HEK293T (cell line): ENCODE measurements around the gene ENHO.

Experiments used
- CTCF ChIA-PET: fragments of 350-600 bp; formaldehyde crosslinking; extraction: SDS; loops from one replicate; lab custom pipeline; 2021; ENCODE audit warnings: antibody characterized with exemption, inconsistent platforms; lab: Yijun Ruan, JAX
- POLR2A ChIA-PET: fragments of 350-600 bp; formaldehyde crosslinking; extraction: SDS; loops from one replicate; lab custom pipeline; 2020; ENCODE audit warnings: antibody characterized with exemption, inconsistent platforms; lab: Yijun Ruan, JAX
- DNase-seq: peaks from one replicate; pipeline ENCODE4 v3.0.0; 2012; ENCODE audit warnings: mixed read lengths; ENCODE audit errors: extremely low spot score
- ARNT ChIP-seq: fragments of 450-650 bp; IDR thresholded peaks from 2 replicates; pipeline ENCODE4 v1.6.1; 2017; ENCODE audit warnings: mild to moderate bottlenecking
- BHLHE40 ChIP-seq: fragments of 450-650 bp; IDR thresholded peaks from 2 replicates; pipeline ENCODE4 v1.6.1; 2016; ENCODE audit warnings: mild to moderate bottlenecking, moderate library complexity, borderline replicate concordance
- CTBP1 ChIP-seq: fragments of 450-650 bp; IDR thresholded peaks from 2 replicates; pipeline ENCODE4 v1.6.1; 2016; ENCODE audit warnings: borderline replicate concordance
- ELF4 ChIP-seq: fragments of 450-650 bp; IDR thresholded peaks from 2 replicates; pipeline ENCODE4 v1.6.1; 2017; ENCODE audit warnings: antibody characterized with exemption
- FOXA1 ChIP-seq: fragments of 450-650 bp; IDR thresholded peaks from 2 replicates; pipeline ENCODE4 v1.6.1; 2016; ENCODE audit warnings: mild to moderate bottlenecking
- FOXK2 ChIP-seq: fragments of 450-650 bp; IDR thresholded peaks from 2 replicates; pipeline ENCODE4 v1.6.1; 2016; ENCODE audit warnings: mild to moderate bottlenecking
- FOXM1 ChIP-seq: fragments of 450-650 bp; IDR thresholded peaks from 2 replicates; pipeline ENCODE4 v1.6.1; 2017; ENCODE audit warnings: mild to moderate bottlenecking, borderline replicate concordance
- HDGF ChIP-seq: fragments of 450-650 bp; IDR thresholded peaks from 2 replicates; pipeline ENCODE4 v1.6.1; 2017; ENCODE audit warnings: antibody characterized with exemption, borderline replicate concordance
- L3MBTL2 ChIP-seq: fragments of 450-650 bp; conservative IDR thresholded peaks from 2 replicates; pipeline ENCODE4 v1.6.1; 2016; ENCODE audit warnings: mild to moderate bottlenecking
- LEF1 ChIP-seq: fragments of 450-650 bp; IDR thresholded peaks from 2 replicates; pipeline ENCODE4 v1.6.1; 2017; ENCODE audit warnings: mild to moderate bottlenecking, borderline replicate concordance
- NFRKB ChIP-seq: fragments of 450-650 bp; IDR thresholded peaks from 2 replicates; pipeline ENCODE4 v1.6.1; 2016; ENCODE audit warnings: mild to moderate bottlenecking, moderate library complexity
- SP1 ChIP-seq: fragments of 450-650 bp; IDR thresholded peaks from 2 replicates; pipeline ENCODE4 v1.6.1; 2017
- SUZ12 ChIP-seq: fragments of 450-650 bp; IDR thresholded peaks from 2 replicates; pipeline ENCODE4 v1.6.1; 2016; ENCODE audit warnings: mild to moderate bottlenecking
- TARDBP ChIP-seq: fragments of 450-650 bp; IDR thresholded peaks from 2 replicates; pipeline ENCODE4 v1.6.1; 2016
- ZNF384 ChIP-seq: fragments of 450-650 bp; IDR thresholded peaks from 2 replicates; pipeline ENCODE4 v1.6.1; 2016
- TF ChIP-seq, protein P1 (sequence below): fragments of 450-650 bp; IDR thresholded peaks from 2 replicates; pipeline ENCODE4 v1.6.1; 2016

ENHO gene

DNA sequence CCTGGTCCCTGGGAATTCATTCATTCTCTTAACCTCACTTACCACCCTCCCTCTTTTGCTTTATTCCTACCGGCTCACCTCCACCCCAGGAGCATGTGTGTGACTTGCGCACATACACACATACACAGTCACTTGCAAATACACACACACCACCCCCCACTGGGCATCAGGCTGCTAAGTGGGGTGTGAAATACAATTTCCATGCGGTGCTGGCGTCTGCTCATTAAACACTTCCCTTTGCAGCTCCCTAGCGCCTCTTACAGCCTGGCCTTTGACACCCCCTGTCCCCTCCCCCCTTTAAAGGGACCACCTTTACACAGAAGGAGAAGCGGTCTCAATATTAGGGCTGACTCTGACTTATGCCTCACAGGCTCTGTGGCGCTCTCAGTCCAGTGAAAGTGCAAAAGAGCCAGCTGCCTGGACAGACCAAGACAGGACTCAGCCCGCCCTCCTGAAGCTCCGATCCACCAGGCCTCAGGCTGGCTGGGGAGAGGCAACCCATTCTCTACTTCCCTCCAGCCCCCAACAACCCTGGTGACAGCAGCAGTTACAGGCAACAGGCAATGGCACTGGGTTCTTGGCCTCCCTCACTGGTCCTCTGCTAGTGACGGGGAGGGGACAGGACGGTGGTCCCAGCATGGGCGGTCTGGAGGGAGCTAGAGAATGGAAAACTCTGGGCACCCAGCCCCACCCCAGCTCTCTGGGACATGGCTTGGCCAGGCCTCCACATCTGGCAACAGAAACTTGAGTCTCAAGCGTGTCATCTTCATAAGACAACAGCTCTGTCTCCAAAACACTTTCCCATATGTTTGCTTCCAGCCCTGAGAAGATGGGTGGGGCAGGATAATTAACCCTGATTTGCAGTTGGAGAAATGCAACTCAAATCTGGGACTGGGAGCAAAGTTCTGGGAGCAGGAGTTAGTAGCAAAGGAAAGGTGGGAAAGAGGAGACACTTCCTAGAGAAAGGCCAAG, 12.0 kb downstream of the ENHO start:
- no peak for DNase-seq
- CTCF ChIA-PET = interaction anchor here (1.0 to 1.4 kb wide), 2 partner anchors 107 kb away, joined by 3 to 4 read pairs; no protein-coding TSS in a partner anchor
- no peak for TF ChIP-seq BHLHE40
- no peak for TF ChIP-seq TARDBP
- TF ChIP-seq CTBP1 = no peak
- TF ChIP-seq SP1 = no peak
- no peak for TF ChIP-seq FOXA1
- TF ChIP-seq ELF4 = no peak
- TF ChIP-seq L3MBTL2 = no peak
- TF ChIP-seq, protein P1, sequence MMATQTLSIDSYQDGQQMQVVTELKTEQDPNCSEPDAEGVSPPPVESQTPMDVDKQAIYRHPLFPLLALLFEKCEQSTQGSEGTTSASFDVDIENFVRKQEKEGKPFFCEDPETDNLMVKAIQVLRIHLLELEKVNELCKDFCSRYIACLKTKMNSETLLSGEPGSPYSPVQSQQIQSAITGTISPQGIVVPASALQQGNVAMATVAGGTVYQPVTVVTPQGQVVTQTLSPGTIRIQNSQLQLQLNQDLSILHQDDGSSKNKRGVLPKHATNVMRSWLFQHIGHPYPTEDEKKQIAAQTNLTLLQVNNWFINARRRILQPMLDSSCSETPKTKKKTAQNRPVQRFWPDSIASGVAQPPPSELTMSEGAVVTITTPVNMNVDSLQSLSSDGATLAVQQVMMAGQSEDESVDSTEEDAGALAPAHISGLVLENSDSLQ = no peak
- no peak for TF ChIP-seq SUZ12
- no peak for TF ChIP-seq HDGF
- no peak for TF ChIP-seq LEF1
- TF ChIP-seq NFRKB = no peak
- TF ChIP-seq FOXK2 = no peak
- TF ChIP-seq ZNF384 = no peak
- no peak for TF ChIP-seq ARNT
- no peak for TF ChIP-seq FOXM1
- POLR2A ChIA-PET = interaction anchor here (0.8 to 1.2 kb wide), 3 partner anchors 9 to 22 kb away, joined by 3 to 4 read pairs (median 3); no protein-coding TSS in a partner anchor

DNA sequence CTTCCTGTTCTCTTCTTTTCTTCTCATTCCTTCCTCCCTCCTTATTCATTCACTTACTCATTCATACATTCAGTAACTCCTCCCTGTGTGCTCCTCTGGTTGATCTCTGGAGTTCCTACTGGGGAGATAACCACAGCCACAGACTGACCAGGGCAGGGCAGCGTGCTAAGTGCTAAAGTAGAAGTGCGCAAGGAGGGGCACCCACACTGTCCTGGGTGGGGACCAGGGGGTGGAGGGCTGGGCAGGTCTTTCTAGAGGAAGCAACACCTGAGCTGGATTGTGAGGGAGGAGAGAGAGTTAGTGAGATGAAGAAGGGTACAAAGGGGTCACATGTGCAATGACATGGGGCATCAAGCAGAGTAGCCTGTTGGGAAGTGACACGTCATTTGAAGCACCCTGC, 13.8 kb downstream of the ENHO start:
- TF ChIP-seq ZNF384 (no peak), LEF1 (no peak)
- POLR2A ChIA-PET = no interaction called here
- no peak for DNase-seq
- CTCF ChIA-PET = no interaction called here

DNA sequence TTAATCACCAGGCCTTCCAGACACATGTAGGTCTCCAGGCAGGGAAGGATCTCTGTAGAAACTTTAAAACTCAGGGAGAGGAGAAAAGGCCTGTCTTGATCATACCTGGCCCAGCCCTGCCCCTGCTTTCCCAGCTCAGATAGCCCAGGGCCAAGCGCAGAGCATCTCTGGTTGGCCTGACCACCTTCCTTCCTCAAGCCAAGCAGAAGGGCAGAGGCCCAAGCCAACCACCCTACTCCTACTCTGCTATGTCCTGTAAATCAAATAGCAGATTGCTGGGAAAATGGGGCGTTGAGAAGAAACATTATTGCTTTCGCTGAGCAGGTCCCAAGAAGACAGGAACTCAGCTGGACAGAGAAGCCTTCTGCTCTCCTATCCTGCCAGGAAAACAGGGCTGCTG, 14.3 kb downstream of the ENHO start:
- CTCF ChIA-PET = interaction anchor here (0.6 kb wide), 1 partner anchor 39 kb away, joined by 3 read pairs; no protein-coding TSS in a partner anchor
- no peak for DNase-seq
- POLR2A ChIA-PET = no interaction called here
- TF ChIP-seq CTBP1 (no peak), FOXK2 (no peak), SP1 (no peak), LEF1 (no peak), HDGF (no peak)
- TF ChIP-seq, protein P1 = no peak

DNA sequence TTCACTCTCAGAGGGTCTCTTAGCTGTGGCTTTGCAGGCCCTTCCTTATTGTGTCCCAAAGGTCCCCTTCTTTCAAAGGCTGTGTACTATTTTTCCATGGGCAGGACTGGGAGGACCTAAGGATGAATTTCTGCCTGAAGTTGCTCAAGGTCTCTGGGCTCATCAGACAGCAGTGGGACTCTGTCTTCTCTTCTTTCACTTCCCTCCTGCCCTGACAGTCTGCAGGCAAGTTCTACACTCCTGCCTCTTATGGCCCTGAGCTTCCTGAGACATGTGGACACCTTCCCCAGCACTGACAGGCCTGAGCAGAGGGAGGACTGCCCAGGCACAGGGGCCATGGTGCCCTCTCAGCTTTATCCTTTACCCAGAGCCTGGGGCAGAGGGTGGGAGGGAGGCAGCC, 14.8 kb downstream of the ENHO start:
- ChIA-PET POLR2A (no interaction called here), CTCF (interaction anchor here (0.6 kb wide), 1 partner anchor 40 kb away, joined by 3 read pairs; no protein-coding TSS in a partner anchor)
- DNase-seq = no peak
- TF ChIP-seq FOXK2 = no peak
- TF ChIP-seq ARNT = no peak
- no peak for TF ChIP-seq SUZ12
- TF ChIP-seq ZNF384 = no peak
- no peak for TF ChIP-seq NFRKB

DNA sequence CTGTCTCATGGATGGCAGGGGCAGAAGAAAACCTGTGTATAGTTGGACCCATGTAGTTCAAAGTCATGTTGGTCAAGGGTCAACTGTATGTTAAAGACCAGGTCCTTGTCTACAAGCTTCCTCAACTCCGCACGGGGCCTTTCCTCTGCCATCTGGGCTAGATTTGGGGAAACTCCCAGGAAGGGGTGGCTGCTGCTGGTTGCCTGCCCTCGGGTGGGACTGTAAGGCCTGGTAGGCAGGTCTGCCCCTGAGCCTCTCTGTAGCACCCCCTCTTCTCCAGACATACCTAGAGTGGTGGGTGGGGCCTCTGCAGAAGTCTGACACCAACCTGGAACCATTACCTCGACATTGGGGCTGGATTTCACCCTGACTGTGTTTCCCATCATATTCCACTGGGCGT, 15.2 kb downstream of the ENHO start:
- TF ChIP-seq CTBP1 = no peak
- no peak for TF ChIP-seq SUZ12
- no peak for TF ChIP-seq NFRKB
- no peak for TF ChIP-seq ELF4
- TF ChIP-seq BHLHE40 = no peak
- TF ChIP-seq FOXA1 = no peak
- TF ChIP-seq ARNT = no peak
- TF ChIP-seq, protein P1 = no peak
- TF ChIP-seq ZNF384 = no peak
- no peak for TF ChIP-seq FOXK2
- TF ChIP-seq SP1 = no peak
- no peak for TF ChIP-seq HDGF
- no peak for TF ChIP-seq TARDBP
- no peak for TF ChIP-seq LEF1
- TF ChIP-seq L3MBTL2 = no peak
- no peak for TF ChIP-seq FOXM1
- no peak for DNase-seq
- POLR2A ChIA-PET = no interaction called here
- CTCF ChIA-PET = no interaction called here

DNA sequence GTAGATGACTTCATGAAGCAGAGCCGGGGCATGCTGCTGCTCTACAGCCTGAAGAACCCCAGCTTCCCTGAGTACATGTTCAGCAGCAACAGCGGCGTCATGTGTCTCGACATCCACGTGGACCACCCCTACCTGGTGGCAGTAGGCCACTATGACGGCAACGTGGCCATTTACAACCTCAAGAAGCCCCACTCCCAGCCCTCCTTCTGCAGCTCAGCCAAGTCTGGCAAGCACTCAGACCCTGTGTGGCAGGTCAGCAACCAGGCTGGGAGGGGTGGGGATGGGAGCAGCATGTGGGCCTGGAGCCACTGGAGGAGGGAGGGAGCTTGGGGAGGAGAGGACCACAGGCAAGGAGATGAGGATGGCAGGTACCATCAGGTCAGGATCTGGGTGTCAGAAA, 16.2 kb downstream of the ENHO start:
- CTCF ChIA-PET = no interaction called here
- no peak for DNase-seq
- POLR2A ChIA-PET = no interaction called here
- no peak for TF ChIP-seq ELF4
- no peak for TF ChIP-seq BHLHE40
- TF ChIP-seq FOXK2 = no peak
- no peak for TF ChIP-seq TARDBP
- TF ChIP-seq ARNT = no peak
- TF ChIP-seq, protein P1 = no peak
- TF ChIP-seq FOXA1 = no peak
- TF ChIP-seq NFRKB = no peak
- no peak for TF ChIP-seq SUZ12
- TF ChIP-seq FOXM1 = no peak
- TF ChIP-seq LEF1 = no peak
- TF ChIP-seq CTBP1 = no peak
